Liver (tissue), 9 donors: ENCODE data around the gene PSD4. TPM values are rescaled to one million over a fixed set of nuclear protein-coding genes. Genes with fewer than 3 reads are reported as not detected.

ENCODE experiments used
- DNase-seq: peaks from one replicate; pipeline ENCODE4 v3.0.0-alpha.2; 2017; ENCODE audit warnings: low spot score
- H3K27ac ChIP-seq, 2 donors: one replicate each; pipeline ENCODE4 v1.7.0; 2013; ENCODE audit warnings: inconsistent platforms in 2 of 2, low read length in 2 of 2, control low read depth in 1 of 2, low read depth in 1 of 2, mild to moderate bottlenecking in 1 of 2
- H3K27me3 ChIP-seq, 4 donors: one replicate each; pipeline versions ENCODE4 v1.6.1 to v1.7.0; 2013; ENCODE audit warnings: low read length in 3 of 4, inconsistent platforms in 1 of 4, mild to moderate bottlenecking in 1 of 4, moderate library complexity in 1 of 4; ENCODE audit not compliant: control insufficient read depth in 4 of 4, insufficient read depth in 4 of 4
- H3K36me3 ChIP-seq, 4 donors: one replicate each; pipeline versions ENCODE4 v1.6.1 to v1.7.0; 2013; ENCODE audit warnings: low read length in 3 of 4, mild to moderate bottlenecking in 3 of 4, low read depth in 1 of 4, moderate library complexity in 1 of 4; ENCODE audit not compliant: control insufficient read depth in 4 of 4, insufficient read depth in 3 of 4
- H3K4me1 ChIP-seq, 4 donors: one replicate each; pipeline versions ENCODE4 v1.6.1 to v1.7.0; 2013; ENCODE audit warnings: low read length in 3 of 4, mild to moderate bottlenecking in 3 of 4, moderate library complexity in 1 of 4; ENCODE audit not compliant: control insufficient read depth in 4 of 4, insufficient read depth in 4 of 4
- H3K4me3 ChIP-seq, 3 donors: one replicate each; pipeline versions ENCODE4 v1.6.1 to v1.7.0; 2013; ENCODE audit warnings: low read length in 3 of 3, control low read depth in 1 of 3, low read depth in 1 of 3, mild to moderate bottlenecking in 1 of 3
- H3K9ac ChIP-seq, 2 donors: one replicate each; pipeline ENCODE4 v1.7.0; 2013; ENCODE audit warnings: low read length in 2 of 2, mild to moderate bottlenecking in 2 of 2, moderate library complexity in 2 of 2, control low read depth in 1 of 2, low read depth in 1 of 2
- H3K9me3 ChIP-seq, 4 donors: one replicate each; pipeline versions ENCODE4 v1.6.1 to v1.7.0; 2013; ENCODE audit warnings: low read length in 3 of 4; ENCODE audit not compliant: control insufficient read depth in 4 of 4
- ATF3 ChIP-seq: IDR thresholded peaks from 2 replicates; pipeline ENCODE4 v1.6.1; 2016; ENCODE audit warnings: antibody characterized with exemption
- CTCF ChIP-seq: fragments of 150-350 bp; IDR thresholded peaks from 2 replicates; pipeline ENCODE4 v1.5.1; 2017; ENCODE audit warnings: improper control_type of control experiment, low read depth, low read length; ENCODE audit not compliant: missing input control
- EGR1 ChIP-seq, 2 donors: IDR thresholded peaks; 2 replicates each; pipeline ENCODE4 v1.6.1; 2016 to 2018; ENCODE audit warnings: antibody characterized with exemption in 2 of 2, low read depth in 2 of 2
- FOXA2 ChIP-seq: IDR thresholded peaks from 2 replicates; pipeline ENCODE4 v1.6.1; 2016; ENCODE audit warnings: antibody characterized with exemption
- HNF4A ChIP-seq, 2 donors: conservative IDR thresholded peaks; 2 replicates each; pipeline ENCODE4 v1.6.1; 2016; ENCODE audit warnings: antibody characterized with exemption in 2 of 2, mild to moderate bottlenecking in 2 of 2
- HNF4G ChIP-seq: IDR thresholded peaks from 2 replicates; pipeline ENCODE4 v1.6.1; 2016; ENCODE audit warnings: antibody characterized with exemption
- JUND ChIP-seq, 2 donors: IDR thresholded peaks; 2 replicates each; pipeline ENCODE4 v1.6.1; 2016; ENCODE audit warnings: antibody characterized with exemption in 2 of 2
- MAX ChIP-seq: IDR thresholded peaks from 2 replicates; pipeline ENCODE4 v1.6.1; 2016; ENCODE audit warnings: antibody characterized with exemption
- REST ChIP-seq: IDR thresholded peaks from 2 replicates; pipeline ENCODE4 v1.6.1; 2016; ENCODE audit warnings: antibody characterized with exemption, mild to moderate bottlenecking
- RXRA ChIP-seq, 2 donors: IDR thresholded peaks; 2 replicates each; pipeline ENCODE4 v1.6.1; 2017 to 2018; ENCODE audit warnings: antibody characterized with exemption in 2 of 2, mild to moderate bottlenecking in 1 of 2
- SP1 ChIP-seq: IDR thresholded peaks from 2 replicates; pipeline ENCODE4 v1.6.1; 2018; ENCODE audit warnings: antibody characterized with exemption, mild to moderate bottlenecking
- YY1 ChIP-seq: IDR thresholded peaks from 2 replicates; pipeline ENCODE4 v1.6.1; 2016; ENCODE audit warnings: antibody characterized with exemption, mild to moderate bottlenecking
- ZBTB33 ChIP-seq: IDR thresholded peaks from 2 replicates; pipeline ENCODE4 v1.6.1; 2016; ENCODE audit warnings: antibody characterized with exemption
- WGBS: extraction: QIAGEN DNeasy Blood & Tissue Kit; methylation state at CpG from one replicate; pipeline ENCODE4 v1.1.7; 2013; 5-methylcytosine and 5-hydroxymethylcytosine counted together
- polyA plus RNA-seq, 2 donors: library from polyadenylated mRNA; stranded (reverse) in 1 of 2; unstranded in 1 of 2; fragments of 200-250 nt in 1 of 2; fragments of >200 nt in 1 of 2; fragmentation: Nextera tagmentation in 1 of 2; extraction: Ambion mirVana in 1 of 2; gene quantifications; one replicate each; pipeline versions ENCODE4 v1.2.1 to v1.2.3, GENCODE V29; 2013 to 2015
- total RNA-seq, 2 donors: library from RNA; depleted of rRNA; stranded (reverse); fragments of >200 nt; gene quantifications; one replicate each; pipeline ENCODE4 v1.2.3, GENCODE V29; 2014
- donor health status: healthy.
- donor health status: healthy.
- donor health status: healthy.
- donor health status: healthy.
- donor health status: healthy.

The PSD4 gene
- total and polyA plus RNA-seq, 4 donors = 16.4 to 83.2 (median 34.4) TPM

GRCh38 chr2:113214141-113214540 is 40.4 kb downstream of the PSD4 start:
- Histone ChIP-seq H3K9me3 (no peaks in the 10 kb centered on the region), H3K4me3 (no peak overlapping the region), H3K27ac (no peak overlapping the region), H3K36me3 (no peaks in the 10 kb centered on the region), H3K4me1 (peaks cover 13 to 18% (median 15%) of the 10 kb centered on the region in 4 donors), H3K9ac (no peak overlapping the region), H3K27me3 (no peaks in the 10 kb centered on the region)
- TF ChIP-seq CTCF = no peak
- TF ChIP-seq FOXA2 = no peak
- no peak for TF ChIP-seq REST
- TF ChIP-seq ATF3 = no peak
- TF ChIP-seq RXRA (IDR thresholded peaks at IDR 0.05) = no peak
- no peak for TF ChIP-seq SP1
- TF ChIP-seq YY1 = no peak
- 95% methylated on average over 4 of the region's 4 CpGs for WGBS
- DNase-seq = no peak

GRCh38 chr2:113215056-113215455 is 41.3 kb downstream of the PSD4 start:
- no peak for DNase-seq
- TF ChIP-seq HNF4A (conservative IDR thresholded peaks at IDR 0.05) (no peak), EGR1 (IDR thresholded peaks at IDR 0.05; ENCODE audit: low read depth in 2 of 2) (no peak), ATF3 (no peak)
- H3K4me3 ChIP-seq = no peak overlapping the region
- peaks cover 17 to 28% (median 23%) of the 10 kb centered on the region in 4 donors for H3K4me1 ChIP-seq
- 100% methylated on average over 2 of the region's 2 CpGs for WGBS
- no peak overlapping the region for H3K27ac ChIP-seq
- no peak overlapping the region for H3K9ac ChIP-seq
- no peaks in the 10 kb centered on the region for H3K36me3 ChIP-seq
- H3K27me3 ChIP-seq = no peaks in the 10 kb centered on the region
- no peaks in the 10 kb centered on the region for H3K9me3 ChIP-seq

GRCh38 chr2:113216321-113216720 is 42.5 kb downstream of the PSD4 start:
- Histone ChIP-seq H3K4me3 (no peak overlapping the region), H3K9me3 (no peaks in the 10 kb centered on the region), H3K27ac (no peak overlapping the region), H3K9ac (no peak overlapping the region), H3K4me1 (peaks cover 17 to 29% (median 25%) of the 10 kb centered on the region in 4 donors), H3K36me3 (no peaks in the 10 kb centered on the region), H3K27me3 (no peaks in the 10 kb centered on the region)
- no peak for TF ChIP-seq SP1
- TF ChIP-seq HNF4A (conservative IDR thresholded peaks at IDR 0.05) = no peak
- no peak for TF ChIP-seq JUND (IDR thresholded peaks at IDR 0.05)
- no peak for TF ChIP-seq ATF3
- no peak for TF ChIP-seq MAX
- no peak for TF ChIP-seq YY1
- no peak for TF ChIP-seq HNF4G
- TF ChIP-seq RXRA (IDR thresholded peaks at IDR 0.05) = no peak
- TF ChIP-seq ZBTB33 = no peak
- DNase-seq = no peak
- WGBS = 95% methylated on average over 2 of the region's 2 CpGs
